Measurements from ENCODE around the gene C1orf122. TPM values are rescaled to one million over a fixed set of nuclear protein-coding genes. Genes with fewer than 3 reads are reported as not detected.

C1orf122 gene
- total RNA-seq, 4 donors from 2014 or later = 15.4 to 25.6 (median 20.1) TPM

GRCh38 chr1:37822906-37823815 lies 15.6 kb downstream of the C1orf122 start:
- Histone ChIP-seq H3K27ac (no peak overlapping the region), H3K9me3 (no peaks in the 10 kb centered on the region), H3K36me3 (no peaks in the 10 kb centered on the region), H3K4me3 (no peak overlapping the region), H3K27me3 (no peaks in the 10 kb centered on the region), H3K4me1 (no peaks in the 10 kb centered on the region)
- TF ChIP-seq, protein P1, sequence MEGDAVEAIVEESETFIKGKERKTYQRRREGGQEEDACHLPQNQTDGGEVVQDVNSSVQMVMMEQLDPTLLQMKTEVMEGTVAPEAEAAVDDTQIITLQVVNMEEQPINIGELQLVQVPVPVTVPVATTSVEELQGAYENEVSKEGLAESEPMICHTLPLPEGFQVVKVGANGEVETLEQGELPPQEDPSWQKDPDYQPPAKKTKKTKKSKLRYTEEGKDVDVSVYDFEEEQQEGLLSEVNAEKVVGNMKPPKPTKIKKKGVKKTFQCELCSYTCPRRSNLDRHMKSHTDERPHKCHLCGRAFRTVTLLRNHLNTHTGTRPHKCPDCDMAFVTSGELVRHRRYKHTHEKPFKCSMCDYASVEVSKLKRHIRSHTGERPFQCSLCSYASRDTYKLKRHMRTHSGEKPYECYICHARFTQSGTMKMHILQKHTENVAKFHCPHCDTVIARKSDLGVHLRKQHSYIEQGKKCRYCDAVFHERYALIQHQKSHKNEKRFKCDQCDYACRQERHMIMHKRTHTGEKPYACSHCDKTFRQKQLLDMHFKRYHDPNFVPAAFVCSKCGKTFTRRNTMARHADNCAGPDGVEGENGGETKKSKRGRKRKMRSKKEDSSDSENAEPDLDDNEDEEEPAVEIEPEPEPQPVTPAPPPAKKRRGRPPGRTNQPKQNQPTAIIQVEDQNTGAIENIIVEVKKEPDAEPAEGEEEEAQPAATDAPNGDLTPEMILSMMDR (IDR thresholded peaks at IDR 0.05) = no peak
- no peak for TF ChIP-seq POLR2A (IDR thresholded peaks at IDR 0.05)
- DNase-seq = no peak
- intact Hi-C loops (cut with DNase I; ENCODE audit: low total_unique reads) = no loop called here

- intact Hi-C loops (cut with DNase I; ENCODE audit: low total_unique reads) = no loop called here
- Histone ChIP-seq H3K4me1 (no peaks in the 10 kb centered on the region), H3K9me3 (no peaks in the 10 kb centered on the region), H3K27ac (no peak overlapping the region), H3K27me3 (no peaks in the 10 kb centered on the region), H3K4me3 (no peak overlapping the region), H3K36me3 (no peaks in the 10 kb centered on the region)
- TF ChIP-seq POLR2A (IDR thresholded peaks at IDR 0.05) = no peak
- TF ChIP-seq, protein P1 (IDR thresholded peaks at IDR 0.05) = no peak
- DNase-seq = no peak
Observed at GRCh38 chr1:37824001-37824400, 16.4 kb downstream of the C1orf122 start.

GRCh38 chr1:37825506-37825905 lies 17.9 kb downstream of the C1orf122 start:
- TF ChIP-seq POLR2A (IDR thresholded peaks at IDR 0.05) = no peak
- TF ChIP-seq, protein P1 (IDR thresholded peaks at IDR 0.05) = no peak
- no peaks in the 10 kb centered on the region for H3K4me1 ChIP-seq
- no peaks in the 10 kb centered on the region for H3K36me3 ChIP-seq
- intact Hi-C loops (cut with DNase I; ENCODE audit: low total_unique reads) = no loop called here
- no peaks in the 10 kb centered on the region for H3K27me3 ChIP-seq
- no peak overlapping the region for H3K4me3 ChIP-seq
- DNase-seq = no peak
- no peaks in the 10 kb centered on the region for H3K9me3 ChIP-seq
- H3K27ac ChIP-seq = no peak overlapping the region

DNA sequence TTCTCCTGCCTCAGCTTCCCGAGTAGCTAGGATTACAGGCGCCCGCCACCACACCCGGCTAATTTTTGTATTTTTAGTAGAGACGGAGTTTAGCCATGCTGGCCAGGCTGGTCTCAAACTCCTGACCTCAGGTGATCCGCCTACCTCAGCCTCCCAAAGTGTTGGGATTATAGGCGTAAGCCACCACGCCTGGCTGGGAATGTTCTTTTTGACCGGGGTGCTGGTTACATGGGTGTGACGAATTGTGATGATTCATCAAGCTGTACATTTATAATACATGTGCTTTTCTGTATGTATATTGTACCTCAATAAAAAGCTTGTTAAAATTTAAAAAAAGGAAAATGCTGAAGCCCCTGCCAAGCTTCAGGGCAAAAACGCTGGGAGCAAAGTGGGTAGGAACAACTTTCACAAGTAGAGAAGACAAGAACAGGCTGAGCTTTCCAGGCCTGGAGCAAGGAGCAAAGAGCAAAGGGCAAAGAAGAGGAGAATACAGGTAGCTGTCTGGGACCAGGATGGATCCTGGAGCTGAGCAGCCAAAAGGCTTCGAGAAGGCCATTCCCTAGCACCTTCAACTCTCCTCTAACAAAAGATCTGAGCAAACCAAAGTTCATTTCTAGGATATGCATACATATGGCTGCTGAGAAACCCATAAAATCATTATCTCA lies 21.0 kb downstream of the C1orf122 start:
- intact Hi-C loops (cut with DNase I; ENCODE audit: low total_unique reads) = no loop called here
- no peaks in the 10 kb centered on the region for H3K36me3 ChIP-seq
- no peak for DNase-seq

More for the DNA sequence above, 21.0 kb downstream of the C1orf122 start:
- Histone ChIP-seq H3K27ac (no peak overlapping the region), H3K9me3 (no peaks in the 10 kb centered on the region), H3K4me1 (no peaks in the 10 kb centered on the region), H3K4me3 (no peak overlapping the region), H3K27me3 (no peaks in the 10 kb centered on the region)
- TF ChIP-seq, protein P1 (IDR thresholded peaks at IDR 0.05) = no peak
- TF ChIP-seq POLR2A (IDR thresholded peaks at IDR 0.05) = no peak
